Measurements from ENCODE around the gene THRAP3.

THRAP3 gene

DNA sequence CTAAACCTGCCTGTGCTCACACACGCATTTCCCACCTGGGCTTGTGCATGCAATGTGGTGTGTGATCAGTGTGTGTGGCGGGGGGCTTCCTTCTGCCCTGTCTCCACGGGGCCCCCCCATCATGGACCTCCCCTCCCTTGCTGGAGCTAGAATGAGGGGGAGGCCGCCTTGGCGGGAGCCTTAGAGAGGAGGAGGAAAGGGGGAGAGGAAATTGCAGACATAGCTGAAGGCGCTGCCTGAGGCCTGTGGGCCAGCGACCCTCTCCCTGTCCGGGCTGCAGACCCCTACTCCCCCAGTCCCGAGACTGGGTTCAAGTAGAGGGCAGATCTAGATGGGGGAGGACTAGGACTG is 100.1 kb downstream of the THRAP3 start:
- TF ChIP-seq CTCF (IDR thresholded peaks at IDR 0.05), result no peak
- Histone ChIP-seq H3K27me3 (ENCODE audit: control insufficient read depth, insufficient read depth, low read length) (no peaks in the 10 kb centered on the region), H3K4me2 (ENCODE audit: low read length) (no peak overlapping the region), H3K4me1 (no peaks in the 10 kb centered on the region), H3K27ac (no peak overlapping the region), H3K9me3 (ENCODE audit: control insufficient read depth, low read length) (no peaks in the 10 kb centered on the region), H3K36me3 (ENCODE audit: control insufficient read depth, insufficient read depth, low read length) (no peaks in the 10 kb centered on the region), H3K79me2 (no peaks in the 10 kb centered on the region), H3K9ac (no peak overlapping the region), H2AFZ (no peak overlapping the region), H3K4me3 (ENCODE audit: low read depth, low read length) (no peak overlapping the region)

DNA sequence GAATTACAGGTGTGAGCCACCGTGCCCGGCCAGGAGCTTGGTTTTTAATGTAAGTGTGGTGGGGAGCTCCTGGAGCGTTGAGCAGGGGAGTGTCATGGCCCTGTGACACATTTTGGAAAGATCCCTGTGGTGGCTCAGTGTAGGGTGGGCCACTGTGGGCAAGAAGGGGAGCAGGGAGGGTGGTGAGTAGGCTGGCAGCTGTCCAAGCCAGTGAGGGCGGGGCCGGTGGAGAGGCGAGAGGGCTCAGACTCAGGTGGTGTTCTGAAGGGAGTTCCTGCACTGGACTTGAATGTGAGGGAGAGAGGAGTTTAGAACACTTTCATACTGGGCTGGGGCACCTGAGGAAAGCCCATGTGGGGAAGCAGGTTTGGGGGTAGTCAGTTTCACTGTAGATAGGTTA is 102.3 kb downstream of the THRAP3 start:
- Histone ChIP-seq H3K4me1 (no peaks in the 10 kb centered on the region), H3K9me3 (ENCODE audit: control insufficient read depth, low read length) (no peaks in the 10 kb centered on the region), H3K27ac (no peak overlapping the region), H3K4me2 (ENCODE audit: low read length) (no peak overlapping the region), H3K4me3 (ENCODE audit: low read depth, low read length) (no peak overlapping the region), H3K27me3 (ENCODE audit: control insufficient read depth, insufficient read depth, low read length) (no peaks in the 10 kb centered on the region), H2AFZ (no peak overlapping the region), H3K36me3 (ENCODE audit: control insufficient read depth, insufficient read depth, low read length) (no peaks in the 10 kb centered on the region), H3K79me2 (no peaks in the 10 kb centered on the region), H3K9ac (no peak overlapping the region)
- TF ChIP-seq CTCF (IDR thresholded peaks at IDR 0.05), result no peak

DNA sequence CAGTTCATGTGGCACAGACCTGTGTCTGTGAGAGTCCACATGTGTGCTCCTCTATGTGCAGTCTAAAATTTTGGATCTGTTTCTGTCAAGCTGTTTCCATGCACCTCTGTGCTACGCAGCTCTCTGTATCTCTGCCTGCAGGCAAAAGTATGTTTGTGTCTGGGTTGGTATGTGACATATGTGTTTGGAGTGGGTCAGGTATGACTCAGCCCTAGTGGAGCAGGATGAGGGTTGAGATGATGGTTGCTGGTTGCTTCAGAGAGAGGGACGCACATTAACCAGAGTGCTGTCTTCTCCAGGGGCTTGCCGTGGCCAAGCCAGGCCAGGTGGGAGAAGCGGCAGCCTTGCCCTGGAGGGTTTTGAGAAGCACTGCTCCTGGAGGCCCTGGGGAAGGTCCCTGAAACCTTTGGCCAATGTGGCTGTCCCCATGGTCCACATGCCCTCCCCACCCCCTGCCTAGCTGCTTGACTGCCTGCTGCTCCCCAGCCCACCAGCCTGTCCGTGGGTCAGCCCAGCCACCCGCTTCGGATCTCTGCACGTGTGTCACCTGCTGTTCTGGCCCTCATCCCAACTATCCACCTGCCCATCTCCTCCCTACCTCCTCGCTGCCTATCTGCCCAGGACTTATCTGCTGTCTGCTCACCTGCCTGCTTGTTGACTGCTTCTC is 103.3 kb downstream of the THRAP3 start:
- Histone ChIP-seq H3K27me3 (ENCODE audit: control insufficient read depth, insufficient read depth, low read length) (no peaks in the 10 kb centered on the region), H3K79me2 (no peaks in the 10 kb centered on the region), H3K4me3 (ENCODE audit: low read depth, low read length) (no peak overlapping the region), H3K9ac (no peak overlapping the region), H3K4me2 (ENCODE audit: low read length) (no peak overlapping the region), H3K4me1 (no peaks in the 10 kb centered on the region), H3K9me3 (ENCODE audit: control insufficient read depth, low read length) (no peaks in the 10 kb centered on the region), H2AFZ (no peak overlapping the region), H3K36me3 (ENCODE audit: control insufficient read depth, insufficient read depth, low read length) (no peaks in the 10 kb centered on the region), H3K27ac (no peak overlapping the region)
- no peak for TF ChIP-seq CTCF (IDR thresholded peaks at IDR 0.05)

- H3K4me3 ChIP-seq (ENCODE audit: low read depth, low read length), result no peak overlapping the region
- H3K9me3 ChIP-seq (ENCODE audit: control insufficient read depth, low read length), result no peaks in the 10 kb centered on the region
- no peak for TF ChIP-seq CTCF (IDR thresholded peaks at IDR 0.05)
- H3K79me2 ChIP-seq, result no peaks in the 10 kb centered on the region
- no peak overlapping the region for H3K4me2 ChIP-seq (ENCODE audit: low read length)
- no peaks in the 10 kb centered on the region for H3K27me3 ChIP-seq (ENCODE audit: control insufficient read depth, insufficient read depth, low read length)
- no peak overlapping the region for H3K27ac ChIP-seq
- H2AFZ ChIP-seq, result no peak overlapping the region
- H3K9ac ChIP-seq, result no peak overlapping the region
- H3K36me3 ChIP-seq (ENCODE audit: control insufficient read depth, insufficient read depth, low read length), result no peaks in the 10 kb centered on the region
- no peaks in the 10 kb centered on the region for H3K4me1 ChIP-seq
Measured at GRCh38 chr1:36328088-36328480, 103.8 kb downstream of the THRAP3 start.

DNA sequence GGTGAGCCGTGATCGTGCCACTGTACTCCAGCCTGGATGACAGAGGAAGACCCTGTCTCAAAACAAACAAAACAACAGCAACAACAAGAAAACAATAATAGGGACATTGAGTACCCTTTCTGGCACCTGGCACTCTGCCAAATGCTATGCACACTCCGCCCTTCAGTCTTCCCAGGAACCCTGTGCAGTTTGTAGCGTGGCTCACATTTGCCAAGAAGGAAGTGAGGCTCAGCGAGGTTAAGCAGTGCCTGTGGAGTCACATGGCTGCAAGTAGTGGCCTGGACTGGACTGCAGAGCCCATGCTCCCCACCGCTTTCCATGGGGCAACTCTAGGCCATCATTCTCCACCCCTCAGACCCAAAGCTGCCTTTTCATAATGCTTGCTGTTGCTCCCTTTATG is 104.5 kb downstream of the THRAP3 start:
- H3K27ac ChIP-seq, result no peak overlapping the region
- H2AFZ ChIP-seq, result no peak overlapping the region
- TF ChIP-seq CTCF (IDR thresholded peaks at IDR 0.05), result no peak
- H3K4me2 ChIP-seq (ENCODE audit: low read length), result no peak overlapping the region
- no peak overlapping the region for H3K9ac ChIP-seq
- no peak overlapping the region for H3K4me3 ChIP-seq (ENCODE audit: low read depth, low read length)
- H3K27me3 ChIP-seq (ENCODE audit: control insufficient read depth, insufficient read depth, low read length), result no peaks in the 10 kb centered on the region
- H3K79me2 ChIP-seq, result no peaks in the 10 kb centered on the region
- no peaks in the 10 kb centered on the region for H3K4me1 ChIP-seq
- no peaks in the 10 kb centered on the region for H3K36me3 ChIP-seq (ENCODE audit: control insufficient read depth, insufficient read depth, low read length)
- H3K9me3 ChIP-seq (ENCODE audit: control insufficient read depth, low read length), result no peaks in the 10 kb centered on the region
